GM21447 (cell line): Measurements from ENCODE around the gene ANKH.
"Not testable (repeated sequence)": the region's sequence is repeated elsewhere in the genome, so short reads cannot be mapped to it uniquely, and the experiment has no call there.

Experiments
- ATAC-seq: cut with Tn5 transposase; IDR thresholded peaks from one replicate; pipeline ENCODE4 v1.9.1; 2021; ENCODE audit not compliant: unreplicated experiment

The ANKH gene

GRCh38 chr5:14859150-14859549, 12.4 kb downstream of the ANKH start:
- ATAC-seq = no peak

GRCh38 chr5:14855366-14855765, 16.2 kb downstream of the ANKH start:
- ATAC-seq = no peak

- ATAC-seq = no peak
These were observed 16.8 kb downstream of the ANKH start for GRCh38 chr5:14854799-14855198.

- no peak for ATAC-seq
These were observed 17.9 kb downstream of the ANKH start for GRCh38 chr5:14853685-14854084.

- ATAC-seq = no peak
These were observed 18.8 kb downstream of the ANKH start for GRCh38 chr5:14852779-14853178.

GRCh38 chr5:14851999-14852526, 19.5 kb downstream of the ANKH start:
- no peak for ATAC-seq

- ATAC-seq = no peak
These were observed 20.0 kb downstream of the ANKH start for GRCh38 chr5:14851597-14851996.

- no peak for ATAC-seq
These were observed 20.5 kb downstream of the ANKH start for GRCh38 chr5:14851050-14851419.

- ATAC-seq = no peak
These were observed 21.0 kb downstream of the ANKH start for GRCh38 chr5:14850419-14851049.

- ATAC-seq = no peak
These were observed 21.9 kb downstream of the ANKH start for GRCh38 chr5:14849516-14850294.

GRCh38 chr5:14848942-14849341, 22.6 kb downstream of the ANKH start:
- ATAC-seq = not testable (repeated sequence)

- no peak for ATAC-seq
These were observed 23.2 kb downstream of the ANKH start for GRCh38 chr5:14848385-14848784.

- no peak for ATAC-seq
These were observed 24.1 kb downstream of the ANKH start for GRCh38 chr5:14847471-14847870.

- no peak for ATAC-seq
These were observed 29.5 kb downstream of the ANKH start for GRCh38 chr5:14842117-14842516.

GRCh38 chr5:14840624-14841023, 31.0 kb downstream of the ANKH start:
- ATAC-seq = no peak

- ATAC-seq = no peak
These were observed 32.9 kb downstream of the ANKH start for GRCh38 chr5:14838396-14839319.

GRCh38 chr5:14837423-14838122, 34.0 kb downstream of the ANKH start:
- not testable (repeated sequence) for ATAC-seq

- ATAC-seq = no peak
These were observed 36.7 kb downstream of the ANKH start for GRCh38 chr5:14834584-14835550.

- no peak for ATAC-seq
These were observed 37.5 kb downstream of the ANKH start for GRCh38 chr5:14834062-14834461.

- ATAC-seq = no peak
These were observed 40.6 kb downstream of the ANKH start for GRCh38 chr5:14831006-14831338.
